GM12865 (cell line): Measurements from ENCODE around the gene EIF2AK2.

Experiments
- DNase-seq: peaks from one replicate; pipeline ENCODE4 v3.0.0; 2010; ENCODE audit warnings: low read depth
- H3K4me3 ChIP-seq: 2 replicates; pipeline ENCODE4 v1.5.1; 2011; ENCODE audit warnings: mild to moderate bottlenecking, low read depth, low read length, control low read depth
- TF ChIP-seq, protein P1 (sequence below): IDR thresholded peaks from 2 replicates; pipeline ENCODE4 v1.5.1; 2011; ENCODE audit warnings: low read length, control low read depth, low read depth, inconsistent platforms; ENCODE audit not compliant: insufficient read depth; ENCODE audit errors: missing control alignments

The EIF2AK2 gene

DNA sequence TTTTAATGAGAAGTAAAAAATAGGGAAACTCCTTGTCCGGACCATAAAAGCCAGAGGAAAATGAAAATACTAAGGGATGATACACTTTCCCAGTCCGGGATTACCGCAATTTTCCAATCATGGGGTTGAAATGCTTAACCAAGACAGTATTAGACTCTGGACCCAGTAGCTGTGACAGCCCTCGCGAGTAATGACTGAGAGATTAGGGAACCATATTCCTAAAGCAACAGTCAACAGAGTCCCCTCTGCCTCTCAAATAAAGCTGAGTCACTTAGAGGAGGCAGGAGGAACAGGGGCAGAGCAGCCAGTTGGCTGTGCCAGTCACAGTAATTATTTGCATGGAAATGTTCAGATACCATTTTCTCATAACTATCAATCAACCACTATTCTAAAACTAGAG is 37.6 kb downstream of the EIF2AK2 start:
- TF ChIP-seq, protein P1, sequence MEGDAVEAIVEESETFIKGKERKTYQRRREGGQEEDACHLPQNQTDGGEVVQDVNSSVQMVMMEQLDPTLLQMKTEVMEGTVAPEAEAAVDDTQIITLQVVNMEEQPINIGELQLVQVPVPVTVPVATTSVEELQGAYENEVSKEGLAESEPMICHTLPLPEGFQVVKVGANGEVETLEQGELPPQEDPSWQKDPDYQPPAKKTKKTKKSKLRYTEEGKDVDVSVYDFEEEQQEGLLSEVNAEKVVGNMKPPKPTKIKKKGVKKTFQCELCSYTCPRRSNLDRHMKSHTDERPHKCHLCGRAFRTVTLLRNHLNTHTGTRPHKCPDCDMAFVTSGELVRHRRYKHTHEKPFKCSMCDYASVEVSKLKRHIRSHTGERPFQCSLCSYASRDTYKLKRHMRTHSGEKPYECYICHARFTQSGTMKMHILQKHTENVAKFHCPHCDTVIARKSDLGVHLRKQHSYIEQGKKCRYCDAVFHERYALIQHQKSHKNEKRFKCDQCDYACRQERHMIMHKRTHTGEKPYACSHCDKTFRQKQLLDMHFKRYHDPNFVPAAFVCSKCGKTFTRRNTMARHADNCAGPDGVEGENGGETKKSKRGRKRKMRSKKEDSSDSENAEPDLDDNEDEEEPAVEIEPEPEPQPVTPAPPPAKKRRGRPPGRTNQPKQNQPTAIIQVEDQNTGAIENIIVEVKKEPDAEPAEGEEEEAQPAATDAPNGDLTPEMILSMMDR = no peak
- no peak overlapping the region for H3K4me3 ChIP-seq
- DNase-seq = no peak

DNA sequence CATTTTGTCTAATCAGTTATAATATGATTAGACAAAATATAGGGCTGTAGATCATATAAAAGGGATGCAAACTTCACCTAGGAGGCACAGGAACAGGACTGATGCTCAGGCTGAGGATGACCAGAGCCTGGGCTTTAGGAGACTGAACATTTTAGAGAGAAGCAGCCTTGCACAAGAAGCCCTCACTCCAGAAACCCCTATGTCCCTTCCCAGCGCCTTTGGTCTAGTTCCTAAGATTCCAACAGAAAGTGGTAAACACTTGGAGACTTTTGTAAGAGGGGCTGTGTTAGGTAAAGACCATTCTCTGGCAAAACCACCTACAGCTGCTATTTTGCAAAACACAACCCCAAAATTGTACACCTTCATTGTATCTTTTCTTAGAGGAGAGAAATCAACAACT is 39.2 kb downstream of the EIF2AK2 start:
- TF ChIP-seq, protein P1 = no peak
- DNase-seq = no peak
- H3K4me3 ChIP-seq = no peak overlapping the region

DNA sequence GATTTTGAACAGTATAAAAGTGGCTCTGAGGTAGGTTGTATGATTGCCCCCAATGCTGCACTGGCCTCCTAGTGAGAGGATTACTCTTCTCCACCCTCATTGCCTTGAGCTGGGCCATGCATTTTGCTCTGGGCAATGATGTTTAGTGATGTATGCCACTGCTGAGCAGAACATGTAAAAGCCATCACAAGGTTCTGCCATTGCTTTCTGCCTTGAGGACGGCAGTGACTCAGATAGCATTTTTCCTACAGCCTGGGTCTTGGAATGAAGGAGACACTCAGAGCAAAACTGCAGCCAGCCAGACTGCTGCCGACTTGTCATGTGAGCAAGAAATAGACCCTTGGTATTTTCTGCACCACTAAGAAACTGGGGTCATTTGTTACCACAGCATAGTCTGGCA is 44.8 kb downstream of the EIF2AK2 start:
- TF ChIP-seq, protein P1 = no peak
- H3K4me3 ChIP-seq = no peak overlapping the region
- DNase-seq = no peak

DNA sequence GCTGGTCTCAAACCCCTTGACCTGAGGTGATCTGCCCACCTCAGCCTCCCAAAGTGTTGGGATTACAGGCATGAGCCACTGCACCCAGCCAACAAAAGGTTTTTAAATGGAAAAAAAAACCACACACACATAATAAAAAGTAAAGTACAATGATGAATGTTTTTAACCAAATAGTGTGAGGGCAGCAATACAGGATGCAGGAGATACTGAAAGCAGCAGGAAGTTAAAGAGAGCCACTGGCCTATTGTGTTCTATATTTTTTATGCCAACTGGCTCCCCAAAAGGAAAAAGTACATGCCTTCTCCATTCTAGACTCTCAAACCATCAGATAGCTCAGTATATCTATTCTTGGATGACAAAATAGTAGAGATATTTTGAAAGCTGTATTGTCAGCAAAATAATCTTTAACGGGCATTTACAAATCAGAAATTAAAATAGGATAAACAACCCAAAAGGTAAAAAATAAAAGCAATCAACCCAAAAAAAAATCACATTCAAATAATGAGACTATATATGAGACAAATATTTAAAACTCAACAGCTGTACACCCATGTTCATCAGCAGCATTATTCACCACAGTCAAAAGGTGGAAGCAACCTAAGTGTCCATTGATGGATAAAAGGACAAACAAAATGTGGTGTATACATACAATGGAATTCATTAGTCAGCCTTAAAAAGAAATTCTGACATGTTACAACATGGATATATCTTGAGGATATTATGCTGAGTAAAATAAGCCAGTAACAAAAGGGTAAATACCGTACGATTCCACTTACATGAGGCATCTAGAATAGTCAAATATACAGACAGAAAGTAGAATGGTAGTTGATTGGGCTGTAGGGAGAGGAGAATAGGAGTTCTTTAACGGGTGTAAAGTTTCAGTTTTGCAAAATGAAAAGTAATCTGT is 46.2 kb downstream of the EIF2AK2 start:
- DNase-seq = no peak
- H3K4me3 ChIP-seq = no peak overlapping the region
- TF ChIP-seq, protein P1 = no peak

DNA sequence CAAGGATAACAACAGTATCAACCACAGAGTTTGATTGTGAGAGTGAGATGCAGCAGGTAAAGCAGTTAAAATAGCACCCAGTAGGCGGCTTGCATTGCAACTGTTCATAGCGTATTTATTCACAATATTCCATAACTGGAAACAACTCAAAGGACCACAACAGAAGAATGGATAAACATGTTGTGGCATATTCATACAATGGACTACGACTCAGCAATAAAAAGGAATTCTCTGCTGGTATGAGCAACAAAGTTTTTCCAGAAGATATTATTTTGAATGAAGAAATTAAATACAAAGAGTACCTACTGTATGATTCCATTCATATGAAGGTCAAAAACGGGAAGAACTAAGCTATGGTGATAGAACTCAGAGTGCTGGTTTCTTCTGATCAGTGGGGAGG is 47.3 kb downstream of the EIF2AK2 start:
- DNase-seq = no peak
- no peak overlapping the region for H3K4me3 ChIP-seq
- TF ChIP-seq, protein P1 = no peak

DNA sequence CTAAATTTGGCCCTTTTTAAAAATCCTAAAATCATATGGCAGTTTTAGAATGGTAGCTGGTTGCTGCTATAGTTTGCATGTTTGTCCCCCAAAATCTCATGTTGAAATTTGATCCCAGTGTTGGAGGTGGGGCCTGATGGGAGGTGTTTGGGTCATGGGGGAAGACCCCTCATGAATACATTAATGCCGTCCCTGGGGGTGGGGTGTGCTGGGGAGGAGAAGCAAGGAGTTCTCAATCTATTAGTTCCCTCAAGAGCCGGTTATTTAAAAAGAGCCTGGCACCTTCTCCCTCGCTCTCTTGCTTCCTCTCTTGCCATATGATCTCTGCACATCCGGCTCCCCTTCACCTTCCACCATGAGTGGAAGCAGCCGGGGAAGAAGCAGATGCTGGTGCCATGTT is 51.6 kb downstream of the EIF2AK2 start:
- no peak for DNase-seq
- TF ChIP-seq, protein P1 = no peak
- H3K4me3 ChIP-seq = no peak overlapping the region

DNA sequence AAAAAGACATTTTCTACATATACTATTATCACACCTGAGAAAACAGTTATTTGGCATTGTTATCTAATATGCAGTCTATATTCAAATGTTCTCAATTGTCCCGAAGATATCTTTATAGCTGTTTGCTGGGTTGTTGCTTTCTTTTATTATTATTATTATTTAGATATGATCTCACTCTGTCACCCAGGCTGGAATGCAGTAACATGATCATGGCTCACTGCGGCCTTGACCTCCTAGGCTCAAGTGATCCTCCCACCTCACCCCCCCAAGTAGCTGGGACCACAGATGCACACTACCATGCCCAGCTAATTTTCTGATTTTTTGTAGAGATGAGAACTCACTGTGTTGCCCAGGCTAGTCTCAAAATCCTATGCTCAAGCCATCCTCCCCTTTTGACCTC is 52.6 kb downstream of the EIF2AK2 start:
- TF ChIP-seq, protein P1 = no peak
- DNase-seq = no peak
- H3K4me3 ChIP-seq = no peak overlapping the region
